Fibroblast of lung (primary cell): ENCODE results near the gene SEMA7A.

ENCODE experiments used
- CTCF ChIP-seq, 2 donors: IDR thresholded peaks in 1 of 2; conservative IDR thresholded peaks in 1 of 2; 1 replicate in 1 of 2; 2 replicates in 1 of 2; pipeline ENCODE4 v1.5.1; 2011 to 2012; ENCODE audit warnings: low read length in 2 of 2, control low read depth in 1 of 2, inconsistent platforms in 1 of 2, low read depth in 1 of 2, mild to moderate bottlenecking in 1 of 2
- EZH2 ChIP-seq: IDR thresholded peaks from 2 replicates; pipeline ENCODE4 v1.5.1; 2012; ENCODE audit warnings: low read length, control low read depth, mild to moderate bottlenecking; ENCODE audit errors: missing control alignments

DNA sequence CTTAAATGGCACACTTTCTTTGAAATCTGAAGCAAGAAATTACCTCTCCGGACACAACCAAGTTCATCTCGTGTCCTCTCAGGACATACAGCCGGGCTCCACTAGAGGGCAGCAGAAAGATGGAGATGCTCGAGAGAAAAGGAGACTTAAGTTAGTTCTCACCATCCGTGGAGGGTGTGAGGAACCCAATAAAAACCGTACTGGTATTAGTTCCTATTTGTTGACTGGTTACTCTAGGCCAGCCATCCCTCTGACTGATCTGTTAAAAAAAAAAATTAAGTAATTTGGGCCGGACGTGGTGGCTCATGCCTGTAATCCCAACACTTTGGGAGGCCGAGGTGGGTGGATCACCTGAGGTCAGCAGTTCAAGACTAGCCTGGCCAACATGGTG lies 58.5 kb downstream of the SEMA7A start:
- peak; percentile 95 to 96 for TF ChIP-seq CTCF (conservative IDR thresholded peaks at IDR 0.05 in 1 of 2, IDR thresholded peaks at IDR 0.05 in 1 of 2; ENCODE audit: low read depth in 1 of 2, low read length in 2 of 2)
- no peak for TF ChIP-seq EZH2
